HL-60 (cell line): Measurements from ENCODE around the gene YJEFN3.

ENCODE experiments used
- CTCF ChIP-seq: IDR thresholded peaks from one replicate; pipeline ENCODE4 v1.5.1; 2011; ENCODE audit warnings: low read length, control low read depth, inconsistent platforms; ENCODE audit not compliant: insufficient read depth
- GABPA ChIP-seq: IDR thresholded peaks from 2 replicates; pipeline ENCODE4 v1.6.1; 2012; ENCODE audit warnings: low read depth
- POLR2AphosphoS5 ChIP-seq: IDR thresholded peaks from 2 replicates; pipeline ENCODE4 v1.6.1; 2012; ENCODE audit warnings: low read depth
- SPI1 ChIP-seq: IDR thresholded peaks from 2 replicates; pipeline ENCODE4 v1.6.1; 2012; ENCODE audit warnings: low read depth, mild to moderate bottlenecking, borderline replicate concordance
- TF ChIP-seq, protein P1 (sequence below): IDR thresholded peaks from 2 replicates; pipeline ENCODE4 v1.6.1; 2012; ENCODE audit warnings: low read depth; ENCODE audit not compliant: insufficient replicate concordance

- TF ChIP-seq POLR2AphosphoS5 (no peak), CTCF (no peak), GABPA (no peak), SPI1 (no peak)
- TF ChIP-seq, protein P1, sequence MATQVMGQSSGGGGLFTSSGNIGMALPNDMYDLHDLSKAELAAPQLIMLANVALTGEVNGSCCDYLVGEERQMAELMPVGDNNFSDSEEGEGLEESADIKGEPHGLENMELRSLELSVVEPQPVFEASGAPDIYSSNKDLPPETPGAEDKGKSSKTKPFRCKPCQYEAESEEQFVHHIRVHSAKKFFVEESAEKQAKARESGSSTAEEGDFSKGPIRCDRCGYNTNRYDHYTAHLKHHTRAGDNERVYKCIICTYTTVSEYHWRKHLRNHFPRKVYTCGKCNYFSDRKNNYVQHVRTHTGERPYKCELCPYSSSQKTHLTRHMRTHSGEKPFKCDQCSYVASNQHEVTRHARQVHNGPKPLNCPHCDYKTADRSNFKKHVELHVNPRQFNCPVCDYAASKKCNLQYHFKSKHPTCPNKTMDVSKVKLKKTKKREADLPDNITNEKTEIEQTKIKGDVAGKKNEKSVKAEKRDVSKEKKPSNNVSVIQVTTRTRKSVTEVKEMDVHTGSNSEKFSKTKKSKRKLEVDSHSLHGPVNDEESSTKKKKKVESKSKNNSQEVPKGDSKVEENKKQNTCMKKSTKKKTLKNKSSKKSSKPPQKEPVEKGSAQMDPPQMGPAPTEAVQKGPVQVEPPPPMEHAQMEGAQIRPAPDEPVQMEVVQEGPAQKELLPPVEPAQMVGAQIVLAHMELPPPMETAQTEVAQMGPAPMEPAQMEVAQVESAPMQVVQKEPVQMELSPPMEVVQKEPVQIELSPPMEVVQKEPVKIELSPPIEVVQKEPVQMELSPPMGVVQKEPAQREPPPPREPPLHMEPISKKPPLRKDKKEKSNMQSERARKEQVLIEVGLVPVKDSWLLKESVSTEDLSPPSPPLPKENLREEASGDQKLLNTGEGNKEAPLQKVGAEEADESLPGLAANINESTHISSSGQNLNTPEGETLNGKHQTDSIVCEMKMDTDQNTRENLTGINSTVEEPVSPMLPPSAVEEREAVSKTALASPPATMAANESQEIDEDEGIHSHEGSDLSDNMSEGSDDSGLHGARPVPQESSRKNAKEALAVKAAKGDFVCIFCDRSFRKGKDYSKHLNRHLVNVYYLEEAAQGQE: no peak
These were observed 4.7 kb upstream of the YJEFN3 start for GRCh38 chr19:19524053-19524452.
